Activated CD8-positive, alpha-beta memory T cell treated with anti-CD3 and anti-CD28 coated beads for 36 hours (primary cell): ENCODE measurements around the gene KISS1. TPM values are rescaled to one million over a fixed set of nuclear protein-coding genes. Genes with fewer than 3 reads are reported as not detected.

Experiments
- CTCF ChIA-PET: fragments of 350-600 bp; sonication (Branson Sonifier 250); formaldehyde crosslinking; loops from one replicate; lab custom pipeline; 2021; ENCODE audit warnings: antibody characterized with exemption; lab: Charles Lee
- POLR2A ChIA-PET: fragments of 350-600 bp; sonication (Branson Sonifier 250); formaldehyde crosslinking; loops from one replicate; lab custom pipeline; 2021; ENCODE audit warnings: antibody characterized with exemption; lab: Charles Lee
- total RNA-seq, 2 experiments: library from RNA; stranded (reverse); gene quantifications; one replicate each; pipeline ENCODE4 v1.2.3, GENCODE V29; 2021

Gene KISS1
- total RNA-seq, 2 experiments from 2014 or later, result not detected

DNA sequence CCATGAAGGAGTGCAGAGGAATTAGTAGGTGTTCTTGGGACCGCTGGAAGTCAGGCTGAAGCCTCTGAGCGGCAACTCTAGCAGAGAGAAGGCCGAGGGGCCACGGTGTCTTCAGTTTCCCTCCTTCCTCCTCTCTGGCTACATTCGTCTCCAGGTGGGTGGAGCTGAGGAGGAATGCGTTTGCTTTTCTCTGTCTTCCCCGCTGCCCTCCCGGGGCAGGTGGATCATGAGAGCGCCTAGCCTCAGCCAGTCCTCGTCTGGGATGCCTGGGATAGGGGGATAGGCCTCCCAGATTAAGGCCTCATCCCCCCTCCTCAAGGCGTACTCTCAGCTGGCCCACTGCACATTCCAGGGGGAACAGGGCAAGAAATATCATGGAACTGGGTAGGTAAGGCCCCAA, 25.0 kb upstream of the KISS1 start:
- ChIA-PET POLR2A (no interaction called here), CTCF (no interaction called here)

DNA sequence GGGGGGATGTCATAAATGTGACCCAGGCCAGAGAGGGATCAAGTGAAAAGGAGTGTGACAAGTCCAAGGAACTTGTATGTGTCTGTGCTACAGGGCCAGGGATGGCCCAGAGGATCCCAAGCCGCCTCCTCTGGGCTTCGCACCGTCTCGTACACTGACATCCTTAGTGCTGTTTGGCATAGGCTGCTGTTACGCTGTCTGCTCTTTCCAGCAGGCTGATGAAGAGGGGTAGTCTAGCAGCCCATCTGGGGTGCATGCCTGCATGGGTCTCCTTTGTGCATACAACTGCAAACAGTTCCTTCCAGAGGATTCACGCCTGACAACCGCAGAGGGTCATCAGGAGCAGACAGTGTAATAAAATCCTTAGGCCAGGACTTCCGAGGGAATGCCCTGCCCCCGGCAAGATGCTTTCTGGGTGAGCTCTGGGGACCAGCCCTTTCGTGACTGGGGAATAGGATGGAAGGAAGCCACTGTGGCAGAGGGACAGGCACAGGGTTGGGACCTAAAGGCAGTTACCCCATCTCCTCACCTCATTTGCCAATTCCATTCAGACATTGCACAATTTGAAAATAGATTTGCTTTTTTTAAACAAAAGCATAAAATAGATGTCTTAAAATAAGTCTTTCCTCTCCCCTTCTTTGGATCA, 23.8 kb upstream of the KISS1 start:
- CTCF ChIA-PET, result no interaction called here
- POLR2A ChIA-PET, result no interaction called here

DNA sequence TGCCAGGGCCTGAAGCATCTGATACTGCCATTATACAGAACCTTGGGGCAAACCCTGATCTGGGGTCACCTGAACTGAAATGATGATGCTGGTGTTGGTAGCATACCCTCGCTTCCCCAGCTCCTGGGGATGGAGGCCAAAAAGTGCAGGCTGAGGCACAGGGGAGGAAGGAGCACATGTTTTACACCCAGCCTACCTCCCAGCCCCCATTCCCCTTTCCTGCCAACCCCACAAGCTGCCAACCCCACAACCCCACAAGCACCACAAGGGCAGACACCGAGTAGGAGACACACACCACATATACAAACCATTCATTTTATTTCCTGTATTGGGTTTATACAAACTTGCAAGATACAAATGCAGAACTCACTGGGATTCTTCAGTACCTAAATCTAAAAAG, 22.3 kb upstream of the KISS1 start:
- ChIA-PET POLR2A (no interaction called here), CTCF (no interaction called here)

DNA sequence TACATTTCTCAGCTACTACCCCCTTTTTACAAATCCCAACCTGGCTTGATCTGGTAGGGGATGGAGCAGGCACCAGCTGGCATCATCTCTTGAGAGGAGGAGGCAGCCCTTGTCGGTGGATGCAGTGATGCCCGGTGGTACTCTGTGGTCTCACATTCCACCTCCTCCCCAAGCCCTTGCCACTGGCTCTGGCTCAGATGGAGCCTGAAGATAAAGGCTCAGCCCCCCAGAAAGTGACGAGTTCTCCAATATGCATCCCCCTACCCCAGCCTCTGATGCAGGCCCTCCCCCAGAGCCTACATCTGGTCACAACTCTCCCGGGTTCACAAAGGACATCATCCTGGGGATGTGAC, 21.3 kb upstream of the KISS1 start:
- ChIA-PET POLR2A (no interaction called here), CTCF (no interaction called here)

DNA sequence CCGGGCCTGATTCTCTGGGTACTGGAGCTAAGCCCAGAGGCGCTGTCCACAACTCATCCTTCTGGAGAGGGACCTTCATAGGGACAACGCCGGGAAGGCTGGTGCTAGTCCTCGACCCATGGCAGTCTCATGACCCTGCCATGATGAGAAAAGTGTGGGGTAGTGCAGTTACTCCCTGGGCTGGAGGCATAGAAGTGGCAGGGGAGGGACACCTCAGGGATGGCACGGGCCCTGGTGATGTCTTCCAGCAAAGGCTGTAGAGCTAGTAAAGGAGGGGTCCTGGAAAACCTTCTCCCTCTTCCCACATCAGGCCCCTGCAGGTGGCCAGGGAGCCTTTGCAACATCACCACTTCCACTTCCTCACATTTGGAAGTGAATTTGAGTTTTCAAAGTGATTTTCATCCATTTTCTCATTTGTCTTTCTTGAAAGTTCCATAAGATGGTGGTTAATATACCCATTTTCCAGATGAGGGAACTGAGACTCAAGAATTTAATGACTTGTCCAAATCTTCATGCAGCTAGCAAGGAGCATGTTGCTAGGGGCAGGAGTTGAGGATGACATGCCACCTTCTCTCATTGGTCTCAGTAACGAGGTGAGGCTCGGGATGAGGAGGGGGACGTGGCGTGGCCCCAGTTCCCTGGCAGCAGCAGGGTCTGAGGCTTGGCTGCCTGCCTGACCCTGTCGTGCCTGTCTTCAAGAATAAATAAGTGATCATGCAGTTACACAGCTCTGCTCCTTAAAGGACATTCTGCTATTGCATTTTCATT, 20.8 kb upstream of the KISS1 start:
- CTCF ChIA-PET, result no interaction called here
- POLR2A ChIA-PET, result no interaction called here

DNA sequence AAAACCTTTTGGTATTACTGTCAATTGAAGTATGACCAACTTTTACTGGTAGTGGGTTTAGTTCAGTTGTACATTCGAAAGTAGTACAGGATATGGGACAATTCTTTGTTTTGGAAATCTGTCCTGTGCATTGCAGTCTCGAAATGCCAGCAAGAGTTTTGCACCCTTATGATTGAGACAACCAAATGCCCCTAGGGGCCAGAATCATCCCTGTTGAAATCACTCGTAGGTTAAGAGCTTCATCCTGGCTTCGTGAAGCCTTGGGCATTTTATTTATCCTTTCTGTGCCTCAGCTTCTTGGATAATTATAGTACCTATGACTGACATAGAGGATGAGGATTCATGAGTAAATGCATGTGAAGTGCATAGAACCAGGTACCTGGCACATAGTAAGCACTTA, 19.9 kb upstream of the KISS1 start:
- POLR2A ChIA-PET, result no interaction called here
- CTCF ChIA-PET, result no interaction called here

DNA sequence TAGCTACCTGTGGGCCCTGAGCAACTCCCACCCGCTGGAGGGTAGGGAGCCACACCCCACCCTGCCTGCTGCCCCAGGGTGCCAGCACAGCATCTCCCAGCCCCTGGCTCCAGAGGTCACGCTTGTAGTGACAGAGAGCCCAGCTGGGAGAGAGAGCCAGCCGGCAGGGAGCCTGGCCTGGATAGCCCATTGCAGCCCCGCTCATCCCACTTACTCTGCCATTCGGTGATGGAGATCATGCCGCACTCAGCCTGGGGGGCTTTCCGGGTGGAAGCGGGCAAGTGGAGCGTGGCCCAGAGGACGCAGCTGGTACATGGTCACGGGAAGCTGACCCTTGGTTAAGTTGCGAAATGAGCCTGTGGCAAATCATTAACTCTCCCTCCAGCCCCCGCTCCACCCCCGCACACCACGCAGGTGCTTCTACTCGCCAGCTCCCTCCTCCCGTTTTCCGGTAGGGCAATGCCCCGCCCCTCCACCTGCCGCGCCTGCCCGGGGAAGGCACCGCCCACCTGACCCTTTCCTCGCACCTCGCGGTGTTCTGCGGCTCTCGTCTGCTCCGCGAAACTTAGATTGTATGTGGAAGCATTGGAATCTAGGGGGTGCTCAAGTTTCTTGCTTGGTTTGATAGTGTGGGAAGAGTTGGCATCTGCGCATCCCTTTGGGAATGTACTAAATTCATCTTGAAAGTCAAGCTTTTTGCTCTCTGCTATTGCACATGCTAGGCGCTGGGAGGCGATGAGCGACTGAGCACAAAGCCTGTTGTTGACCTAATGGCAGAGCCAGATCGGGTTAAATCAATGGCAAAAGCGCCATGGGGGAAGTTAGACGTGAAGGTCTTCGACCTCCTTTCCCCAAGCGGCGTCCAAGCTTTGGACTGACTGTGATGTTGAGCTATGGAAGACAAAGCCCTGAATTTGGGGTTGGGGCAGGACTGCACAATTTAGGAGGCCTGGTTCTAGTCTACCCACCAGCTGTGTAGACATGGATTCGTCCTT, 17.7 kb upstream of the KISS1 start, which contains the start of gene GOLT1A:
TSS of gene GOLT1A (minus strand) at position 321 of the 995 bp plus-strand sequence. CDS start at position 239, 82 bp downstream.
- ChIA-PET CTCF (interaction anchor here (0.6 to 1.4 kb wide), 2 partner anchors 150 to 944 kb away, joined by 3 to 8 read pairs; no protein-coding TSS in a partner anchor), POLR2A (no interaction called here)

DNA sequence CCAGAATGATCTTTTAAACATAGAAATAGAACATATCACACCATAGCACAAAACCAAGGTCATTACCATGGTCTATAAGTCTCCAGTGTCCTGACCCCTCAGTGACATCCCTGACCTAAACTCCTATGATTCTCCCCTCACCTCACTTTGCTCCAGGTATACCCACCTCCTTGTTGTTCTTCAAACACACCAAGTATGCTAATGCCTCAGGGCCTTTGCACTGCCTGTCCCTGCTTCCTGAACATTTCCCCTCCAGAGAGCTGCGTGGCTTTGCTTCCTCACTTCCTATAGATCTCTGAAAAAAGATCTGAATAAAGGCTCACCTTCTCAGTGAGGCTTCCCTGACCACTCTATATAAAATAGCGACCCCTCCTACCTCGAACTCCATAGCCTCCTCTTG, 16.4 kb upstream of the KISS1 start:
- CTCF ChIA-PET, result no interaction called here
- POLR2A ChIA-PET, result no interaction called here

DNA sequence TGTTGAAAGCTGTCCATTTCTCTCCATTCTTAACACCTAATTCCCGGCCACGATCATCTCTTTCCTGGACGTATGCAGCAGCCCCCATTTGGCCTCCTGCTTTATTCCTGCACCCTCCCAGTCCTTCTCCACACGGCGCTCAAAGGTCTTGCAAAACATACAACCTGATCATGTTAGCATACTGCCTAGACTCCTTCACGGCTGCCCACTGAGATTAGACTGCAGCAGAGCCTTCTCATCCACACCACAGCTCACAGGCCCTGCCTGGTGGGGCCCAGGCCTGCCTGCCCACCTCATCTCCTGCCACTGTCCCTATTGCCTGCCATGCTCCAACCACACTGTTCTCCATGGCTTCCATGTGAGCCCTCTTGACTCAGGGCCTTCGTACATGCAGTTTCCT, 14.8 kb upstream of the KISS1 start:
- CTCF ChIA-PET, result no interaction called here
- POLR2A ChIA-PET, result interaction anchor here (0.8 kb wide), 1 partner anchor 412 kb away, joined by 3 read pairs; no protein-coding TSS in a partner anchor

DNA sequence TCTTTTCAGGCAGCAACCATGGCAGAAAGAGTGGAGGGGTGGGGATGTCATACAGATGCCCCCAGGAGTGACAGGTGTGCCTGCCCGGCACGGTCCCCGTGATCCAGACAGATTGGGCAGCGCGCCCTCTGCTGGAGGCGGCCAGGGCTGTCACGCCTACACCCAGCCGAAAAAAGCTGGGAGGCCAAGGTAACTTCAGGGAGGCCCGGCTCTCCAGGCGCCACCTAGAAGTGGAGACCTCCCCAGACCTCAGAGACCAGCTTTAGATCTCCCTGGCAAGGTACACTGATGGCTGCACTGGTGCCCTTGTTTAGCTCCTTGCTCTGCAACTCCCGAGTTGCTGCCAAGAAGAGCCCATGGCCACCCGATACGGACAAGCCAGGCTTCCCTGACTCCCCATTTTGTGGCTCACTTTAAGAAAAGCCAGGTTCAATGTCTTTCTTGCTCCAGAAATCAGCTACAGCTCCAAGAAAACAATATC, 10.9 kb upstream of the KISS1 start:
- ChIA-PET CTCF (interaction anchor here (0.6 to 1.9 kb wide), 11 partner anchors 9 to 288 kb away, joined by 3 to 13 read pairs (median 5); partner anchors contain the start of gene REN), POLR2A (no interaction called here)

DNA sequence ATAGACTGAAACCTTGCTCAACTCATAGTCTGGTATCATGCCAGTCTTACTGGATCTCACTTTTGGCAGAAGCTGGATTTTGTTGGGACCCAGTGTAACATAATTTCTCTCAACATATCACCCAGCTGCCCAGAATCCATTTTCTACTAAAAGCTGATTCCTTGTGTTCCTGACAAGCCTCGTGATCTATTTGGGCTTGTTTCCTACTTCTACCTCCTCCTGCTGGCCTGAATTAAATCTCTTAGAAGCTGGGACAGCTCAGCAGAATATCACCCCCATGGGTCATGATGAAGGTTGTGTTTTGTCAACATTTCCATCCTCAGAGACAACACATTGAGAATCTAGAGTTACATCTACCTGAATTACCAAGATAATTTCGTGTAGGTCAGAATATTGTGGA, 9.8 kb upstream of the KISS1 start:
- CTCF ChIA-PET, result interaction anchor here (0.6 to 1.9 kb wide), 6 partner anchors 14 to 375 kb away, joined by 3 to 13 read pairs (median 7); partner anchors contain the start of gene REN

DNA sequence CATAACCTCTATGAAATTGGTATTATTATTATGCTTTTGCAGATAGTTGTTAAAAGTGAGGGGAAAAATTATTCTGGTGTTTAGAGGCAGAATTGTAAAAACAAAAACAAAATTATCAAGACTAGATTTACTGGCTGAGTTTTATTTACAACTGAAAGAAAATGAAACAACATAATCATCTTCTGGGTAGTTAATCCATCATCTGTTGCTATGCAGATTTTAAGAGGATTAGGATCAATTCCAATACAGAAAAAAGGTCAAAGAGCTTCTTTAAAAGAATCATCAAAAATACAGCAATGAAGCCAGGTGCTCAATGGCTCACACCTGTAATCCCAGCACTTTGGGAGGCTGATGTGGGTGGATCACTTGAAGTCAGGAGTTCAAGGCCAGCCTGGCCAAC, 9.2 kb upstream of the KISS1 start:
- POLR2A ChIA-PET, result no interaction called here
- CTCF ChIA-PET, result interaction anchor here (0.8 to 1.9 kb wide), 3 partner anchors 13 to 55 kb away, joined by 7 read pairs; no protein-coding TSS in a partner anchor

More for the DNA sequence above, 9.8 kb upstream of the KISS1 start:
- POLR2A ChIA-PET, result no interaction called here

DNA sequence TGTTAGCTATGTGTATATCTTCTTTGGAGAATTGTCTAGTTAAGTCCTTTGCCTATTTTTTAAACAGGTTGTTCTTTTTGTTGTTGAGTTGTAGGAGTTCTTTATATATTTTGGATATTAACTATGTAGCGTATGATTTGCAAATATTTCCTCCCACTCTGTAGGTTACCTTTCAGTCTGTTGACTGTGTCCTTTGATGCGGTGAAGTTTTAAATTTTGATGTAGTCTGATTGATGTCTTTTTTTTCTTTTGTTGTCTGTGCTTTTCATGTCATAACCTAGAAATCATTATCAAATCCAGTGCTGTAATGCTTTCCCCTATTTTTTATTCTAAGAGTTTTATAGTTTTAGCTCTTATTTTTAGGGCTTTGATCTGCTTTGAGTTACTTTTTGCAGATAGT, 8.7 kb upstream of the KISS1 start:
- ChIA-PET CTCF (interaction anchor here (0.6 to 1.5 kb wide), 2 partner anchors 42 to 867 kb away, joined by 5 to 7 read pairs; no protein-coding TSS in a partner anchor), POLR2A (no interaction called here)

DNA sequence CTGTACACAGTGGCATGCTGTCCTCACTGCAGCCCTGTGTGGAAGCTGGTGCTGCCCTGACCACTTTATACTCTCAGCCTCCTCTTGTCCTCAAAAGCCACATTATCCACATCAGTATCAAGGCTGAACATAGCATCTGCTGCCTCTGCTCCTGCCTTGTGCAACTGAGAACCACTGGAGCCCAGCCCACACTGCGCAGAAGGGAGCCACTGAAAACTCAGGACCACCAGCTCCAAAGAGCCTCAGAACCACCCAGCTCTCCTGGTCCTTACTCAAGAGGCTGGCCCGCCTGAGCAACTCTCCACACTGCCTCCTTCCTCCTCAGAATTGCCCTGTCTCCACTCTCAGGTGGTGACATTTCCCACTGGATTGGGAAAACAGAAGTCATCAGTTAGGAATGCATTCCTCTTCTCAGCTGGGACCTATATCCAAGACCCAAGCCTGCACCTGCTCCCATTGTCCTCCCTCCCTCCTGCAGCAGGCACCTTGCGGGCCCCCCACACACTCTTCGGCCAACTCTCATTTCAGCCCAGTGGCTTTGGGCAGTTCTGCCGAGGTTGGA, 7.0 kb upstream of the KISS1 start:
- ChIA-PET CTCF (interaction anchor here (0.7 kb wide), 1 partner anchor 27 kb away, joined by 4 read pairs; no protein-coding TSS in a partner anchor), POLR2A (no interaction called here)

DNA sequence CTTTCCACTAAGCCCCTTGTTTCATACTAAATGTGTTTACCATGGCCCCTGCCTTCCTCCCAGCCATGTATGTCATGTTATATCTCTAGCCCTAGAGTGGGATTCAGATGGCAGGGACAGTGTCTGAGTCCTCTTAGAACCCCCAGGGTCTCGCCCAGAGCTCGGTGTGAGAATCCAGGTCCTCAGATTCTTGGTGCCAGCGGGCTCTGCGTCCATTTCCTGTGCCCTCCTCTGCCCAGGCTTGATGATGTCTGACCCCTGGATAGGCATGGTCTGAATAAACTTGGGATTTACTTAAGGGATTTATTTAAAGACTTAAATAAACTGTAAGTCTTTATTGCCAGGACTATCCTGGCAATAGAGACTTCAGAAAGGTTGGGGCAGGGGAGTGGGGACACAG, 6.2 kb upstream of the KISS1 start:
- ChIA-PET CTCF (no interaction called here), POLR2A (no interaction called here)

DNA sequence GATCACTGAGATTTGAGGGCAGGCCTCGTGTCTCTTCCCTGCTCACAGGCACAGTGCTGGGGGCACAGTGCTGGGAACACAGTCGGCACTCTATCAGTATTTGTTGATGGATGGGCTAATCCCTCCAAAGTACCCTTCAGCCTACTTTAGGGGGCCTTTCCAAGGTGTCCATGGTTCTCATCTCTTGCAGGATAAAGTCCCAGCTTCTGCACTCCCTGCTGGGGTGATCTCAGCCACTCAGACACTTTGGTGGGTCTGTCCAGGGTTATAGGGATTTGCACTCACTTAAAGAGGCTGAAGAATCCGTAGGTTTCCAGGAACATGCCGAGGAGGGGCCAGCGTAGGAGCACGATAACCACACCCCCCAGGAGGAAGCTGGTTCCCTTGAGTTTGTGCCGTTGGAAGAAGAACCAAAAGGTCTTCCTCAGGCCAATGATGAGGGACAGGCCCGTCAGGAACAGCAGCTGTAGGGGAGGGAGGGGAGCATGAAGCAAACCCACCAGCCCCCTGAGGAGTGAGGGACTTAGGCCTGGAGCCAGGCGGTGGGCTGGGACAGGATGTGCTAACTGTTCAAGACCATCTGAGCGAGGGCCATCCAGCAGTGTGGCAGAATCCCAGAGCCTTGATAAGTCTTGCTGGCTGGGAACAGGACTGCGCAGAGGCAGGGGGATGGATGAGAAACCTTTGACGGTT, 5.2 kb upstream of the KISS1 start:
- ChIA-PET POLR2A (no interaction called here), CTCF (no interaction called here)

DNA sequence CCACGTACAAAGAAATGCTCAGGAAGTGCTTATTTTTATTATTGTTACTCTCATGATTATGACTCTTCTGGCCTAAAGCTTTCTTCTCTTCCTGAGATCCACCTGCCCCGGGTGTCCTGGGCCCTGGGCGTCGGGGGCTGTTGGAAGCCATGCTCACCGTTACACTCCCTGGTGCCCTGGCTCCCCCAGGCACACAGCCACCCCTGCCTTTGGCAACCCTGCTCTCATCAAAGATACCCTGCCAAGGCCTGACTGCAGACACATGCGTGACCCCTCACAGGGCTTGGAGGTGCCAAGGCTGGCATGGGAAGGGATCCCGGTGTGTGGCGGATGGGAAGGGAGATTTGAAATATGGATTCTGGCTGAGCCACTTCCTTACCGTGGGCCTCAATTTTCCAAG, 3.3 kb upstream of the KISS1 start:
- ChIA-PET POLR2A (no interaction called here), CTCF (interaction anchor here (1.5 kb wide), 1 partner anchor 164 kb away, joined by 4 read pairs; no protein-coding TSS in a partner anchor)
